Muscle layer of duodenum (tissue), 2 donors: ENCODE data around the gene CDC42BPB.
"Not testable (repeated sequence)": the region's sequence is repeated elsewhere in the genome, so short reads cannot be mapped to it uniquely, and the experiment has no call there.

ENCODE experiments used
- H3K27ac ChIP-seq: one replicate; pipeline ENCODE4 v1.7.0; 2013; ENCODE audit warnings: mild to moderate bottlenecking, low read length
- H3K27me3 ChIP-seq: one replicate; pipeline ENCODE4 v1.7.0; 2013; ENCODE audit warnings: low read depth, mild to moderate bottlenecking, control low read depth, low read length
- H3K36me3 ChIP-seq, 2 donors: one replicate each; pipeline ENCODE4 v1.7.0; 2013; ENCODE audit warnings: low read length in 2 of 2, control low read depth in 1 of 2, mild to moderate bottlenecking in 1 of 2; ENCODE audit not compliant: insufficient read depth in 2 of 2, control insufficient read depth in 1 of 2
- H3K4me1 ChIP-seq, 2 donors: one replicate each; pipeline ENCODE4 v1.7.0; 2013; ENCODE audit warnings: low read length in 2 of 2, mild to moderate bottlenecking in 2 of 2, control low read depth in 1 of 2, moderate library complexity in 1 of 2; ENCODE audit not compliant: insufficient read depth in 2 of 2, control insufficient read depth in 1 of 2
- H3K4me3 ChIP-seq, 2 donors: one replicate each; pipeline ENCODE4 v1.7.0; 2013; ENCODE audit warnings: low read length in 2 of 2, low read depth in 1 of 2, mild to moderate bottlenecking in 1 of 2
- H3K9me3 ChIP-seq, 2 donors: one replicate each; pipeline ENCODE4 v1.7.0; 2013; ENCODE audit warnings: low read length in 2 of 2, control low read depth in 1 of 2, mild to moderate bottlenecking in 1 of 2; ENCODE audit not compliant: control insufficient read depth in 1 of 2
- donor health status: healthy.

CDC42BPB gene

DNA sequence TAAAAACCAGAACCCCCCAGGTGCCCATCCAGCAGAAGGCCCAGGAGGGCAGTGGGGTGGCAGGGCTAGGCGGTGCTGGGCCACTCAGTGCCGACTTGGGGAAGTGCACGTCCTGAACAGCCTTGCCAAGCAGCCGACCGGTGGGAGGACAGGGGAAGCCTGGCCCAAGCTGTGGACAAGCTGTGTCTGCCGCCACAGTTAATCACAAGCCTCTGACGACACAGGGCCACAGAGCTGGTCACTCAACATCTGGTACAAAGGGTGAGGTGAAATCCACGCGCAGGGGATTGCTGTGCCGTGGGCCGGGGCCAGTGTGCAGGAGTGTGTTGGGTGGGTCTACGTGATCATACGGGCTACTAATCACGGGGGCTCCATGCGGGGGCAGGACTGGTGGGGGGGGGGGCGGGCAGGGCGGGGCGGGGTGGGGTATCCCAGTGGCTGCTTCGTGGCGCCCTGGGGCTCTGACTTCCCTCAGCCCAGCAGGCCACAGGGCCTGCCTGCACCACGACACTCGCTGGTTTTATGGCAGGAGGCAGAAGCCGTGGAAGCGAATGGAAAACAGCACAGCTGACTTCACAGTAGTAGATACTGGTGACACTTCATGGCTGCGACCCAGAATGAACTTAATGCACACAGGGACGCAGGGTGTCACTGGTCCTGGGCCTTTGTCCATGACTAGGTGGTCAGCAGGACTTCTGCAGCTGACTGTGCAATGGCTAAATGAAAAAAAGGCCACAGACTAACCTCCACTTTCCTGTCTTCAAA is 124.7 kb downstream of the CDC42BPB start:
- no peaks in the 10 kb centered on the region for H3K9me3 ChIP-seq
- H3K27ac ChIP-seq = no peak overlapping the region
- peaks cover 0 to 25% of the 10 kb centered on the region in 2 donors for H3K4me1 ChIP-seq
- H3K27me3 ChIP-seq = peaks cover 10% of the 10 kb centered on the region
- no peak overlapping the region for H3K4me3 ChIP-seq
- H3K36me3 ChIP-seq = peaks cover 15 to 26% of the 10 kb centered on the region in 2 donors

GRCh38 chr14:102931580-102932285 is 125.6 kb downstream of the CDC42BPB start:
- Histone ChIP-seq H3K27me3 (peaks cover 13% of the 10 kb centered on the region), H3K4me3 (no peak overlapping the region), H3K36me3 (peaks cover 7 to 19% of the 10 kb centered on the region in 2 donors), H3K4me1 (peaks cover 0 to 25% of the 10 kb centered on the region in 2 donors), H3K9me3 (no peaks in the 10 kb centered on the region), H3K27ac (no peak overlapping the region)

GRCh38 chr14:102930753-102931579 is 126.4 kb downstream of the CDC42BPB start:
- peaks cover 14% of the 10 kb centered on the region for H3K27me3 ChIP-seq
- H3K4me3 ChIP-seq = no peak overlapping the region
- H3K4me1 ChIP-seq = peaks cover 0 to 25% of the 10 kb centered on the region in 2 donors
- no peak overlapping the region for H3K27ac ChIP-seq
- H3K9me3 ChIP-seq = no peaks in the 10 kb centered on the region
- peaks cover 7 to 15% of the 10 kb centered on the region in 2 donors for H3K36me3 ChIP-seq

- Histone ChIP-seq H3K4me1 (peaks cover 0 to 25% of the 10 kb centered on the region in 2 donors), H3K27ac (no peak overlapping the region), H3K27me3 (peaks cover 21% of the 10 kb centered on the region), H3K36me3 (peaks cover 7 to 13% of the 10 kb centered on the region in 2 donors), H3K4me3 (peak overlapping the region in 1 of 2 donors; percentile 47), H3K9me3 (no peaks in the 10 kb centered on the region)
Measured at GRCh38 chr14:102930138-102930752, 127.1 kb downstream of the CDC42BPB start.

DNA sequence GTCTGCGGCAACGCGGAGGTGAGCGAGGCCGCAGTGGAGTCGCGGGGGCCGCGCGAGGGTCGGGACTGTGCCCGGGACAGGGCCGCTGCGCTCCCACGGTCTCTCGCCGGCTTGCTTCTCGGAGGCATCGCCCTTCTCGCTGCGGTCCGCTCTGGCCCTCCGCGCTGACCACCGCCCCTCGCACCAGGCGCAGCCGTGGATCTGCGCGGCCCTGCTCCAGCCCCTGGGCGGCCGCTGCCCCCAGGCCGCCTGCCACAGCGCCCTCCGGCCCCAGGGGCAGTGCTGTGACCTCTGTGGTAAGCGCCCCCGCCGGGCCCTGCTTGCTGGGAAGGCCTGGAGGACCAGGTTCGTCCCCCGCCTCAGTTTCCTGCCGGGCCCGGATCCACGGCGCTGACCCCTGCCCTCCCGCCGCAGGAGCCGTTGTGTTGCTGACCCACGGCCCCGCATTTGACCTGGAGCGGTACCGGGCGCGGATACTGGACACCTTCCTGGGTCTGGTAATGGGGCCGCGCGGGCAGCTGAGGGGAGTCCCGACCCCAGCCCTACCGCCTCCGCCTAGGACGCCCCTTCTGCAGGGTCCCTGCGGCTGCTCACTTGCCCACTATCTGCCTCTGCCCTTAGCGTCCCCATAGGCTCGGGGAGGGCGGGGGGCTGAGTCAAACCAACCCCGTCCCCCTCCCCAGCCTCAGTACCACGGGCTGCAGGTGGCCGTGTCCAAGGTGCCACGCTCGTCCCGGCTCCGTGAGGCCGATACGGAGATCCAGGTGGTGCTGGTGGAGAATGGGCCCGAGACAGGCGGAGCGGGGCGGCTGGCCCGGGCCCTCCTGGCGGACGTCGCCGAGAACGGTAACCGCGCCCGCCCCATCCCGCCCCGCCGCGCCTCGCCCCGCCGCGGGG is 127.9 kb downstream of the CDC42BPB start:
- H3K27ac ChIP-seq = no peak overlapping the region
- H3K36me3 ChIP-seq = peaks cover 7 to 13% of the 10 kb centered on the region in 2 donors
- H3K27me3 ChIP-seq = peaks cover 26% of the 10 kb centered on the region
- H3K4me1 ChIP-seq = peaks cover 0 to 25% of the 10 kb centered on the region in 2 donors
- H3K9me3 ChIP-seq = no peaks in the 10 kb centered on the region
- peak overlapping the region; percentile 7 to 47 for H3K4me3 ChIP-seq

- Histone ChIP-seq H3K4me3 (peak overlapping the region; percentile 33 to 47), H3K27me3 (peaks cover 26% of the 10 kb centered on the region), H3K9me3 (no peaks in the 10 kb centered on the region), H3K36me3 (peaks cover 5 to 9% of the 10 kb centered on the region in 2 donors), H3K4me1 (peaks cover 0 to 32% of the 10 kb centered on the region in 2 donors), H3K27ac (peak overlapping the region; percentile 75)
Measured at GRCh38 chr14:102928412-102929240, 128.7 kb downstream of the CDC42BPB start.

GRCh38 chr14:102927878-102928411 is 129.4 kb downstream of the CDC42BPB start:
- peaks cover 0 to 38% of the 10 kb centered on the region in 2 donors for H3K4me1 ChIP-seq
- H3K27ac ChIP-seq = peak overlapping the region; percentile 75

DNA sequence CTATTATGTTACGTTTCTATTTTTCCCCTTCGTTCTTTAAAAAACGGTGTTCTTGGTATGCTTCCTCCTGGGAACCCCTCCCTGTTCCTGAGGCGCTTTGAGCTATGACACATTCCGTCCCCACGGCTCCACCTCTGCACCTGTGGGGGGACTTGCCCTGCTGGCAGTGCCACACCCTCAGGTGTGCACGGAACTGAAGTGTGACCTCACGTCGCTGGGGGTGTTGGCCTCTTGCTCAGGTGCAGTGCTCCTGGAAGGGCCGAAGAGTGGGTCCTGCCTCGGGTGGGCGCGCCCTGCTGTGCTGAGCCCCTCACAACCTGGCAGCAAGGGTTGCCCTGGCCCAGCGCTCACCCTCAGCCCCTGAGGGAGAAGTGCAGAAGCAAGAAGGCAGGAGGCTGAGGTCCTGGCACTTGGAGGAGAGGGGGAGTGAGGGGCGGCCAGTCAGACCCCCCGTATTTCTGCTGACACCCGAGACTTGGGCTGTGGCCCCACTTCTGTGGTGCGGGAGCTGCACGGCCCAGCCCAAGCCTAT is 129.9 kb downstream of the CDC42BPB start:
- peaks cover 0 to 43% of the 10 kb centered on the region in 2 donors for H3K4me1 ChIP-seq
- H3K4me3 ChIP-seq = peak overlapping the region in 1 of 2 donors; percentile 47
- H3K9me3 ChIP-seq = no peaks in the 10 kb centered on the region
- peak overlapping the region; percentile 75 for H3K27ac ChIP-seq
- H3K36me3 ChIP-seq = no peaks in the 10 kb centered on the region
- H3K27me3 ChIP-seq = peaks cover 26% of the 10 kb centered on the region

More at GRCh38 chr14:102927878-102928411, 129.4 kb downstream of the CDC42BPB start:
- H3K9me3 ChIP-seq = no peaks in the 10 kb centered on the region
- peak overlapping the region; percentile 26 to 47 for H3K4me3 ChIP-seq
- H3K27me3 ChIP-seq = peaks cover 26% of the 10 kb centered on the region
- H3K36me3 ChIP-seq = peaks cover 2% of the 10 kb centered on the region in 2 donors

GRCh38 chr14:102926840-102927239 is 130.5 kb downstream of the CDC42BPB start:
- Histone ChIP-seq H3K4me1 (peaks cover 0 to 43% of the 10 kb centered on the region in 2 donors), H3K27me3 (peaks cover 26% of the 10 kb centered on the region)
- H3K27ac ChIP-seq = not testable (repeated sequence)

More at GRCh38 chr14:102926840-102927239, 130.5 kb downstream of the CDC42BPB start:
- not testable (repeated sequence) for H3K4me3 ChIP-seq, H3K36me3 ChIP-seq, H3K9me3 ChIP-seq
